Fibroblast of skin of left quadriceps (primary cell): ENCODE measurements around the gene CCT7.
"Not testable (repeated sequence)": the region's sequence is repeated elsewhere in the genome, so short reads cannot be mapped to it uniquely, and the experiment has no call there.

Experiments used
- DNase-seq, 2 experiments: peaks; one replicate each; pipeline ENCODE4 v3.0.0-alpha.2; 2013; ENCODE audit warnings: low read depth in 2 of 2

CCT7 gene

GRCh38 chr2:73254343-73255006, 20.4 kb downstream of the CCT7 start:
- DNase-seq = no peak

GRCh38 chr2:73255007-73255644, 21.0 kb downstream of the CCT7 start:
- DNase-seq = no peak

GRCh38 chr2:73255907-73256617, 22.0 kb downstream of the CCT7 start:
- no peak for DNase-seq

DNA sequence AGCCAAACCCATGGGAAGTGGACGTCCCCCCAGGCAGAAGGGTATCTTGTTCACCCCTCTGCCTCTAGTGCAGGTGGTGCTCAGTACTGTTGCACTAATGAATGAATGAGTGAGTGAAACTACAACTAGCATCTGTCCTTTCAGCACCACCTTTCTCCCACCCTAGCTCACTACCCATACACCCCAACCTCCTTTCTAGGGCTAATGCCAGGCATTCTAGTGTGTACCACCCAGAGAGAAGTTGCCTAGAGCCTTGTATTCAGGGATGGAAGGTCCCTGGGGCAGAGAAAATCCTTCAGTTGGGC, 22.5 kb downstream of the CCT7 start:
- no peak for DNase-seq

GRCh38 chr2:73257021-73257420, 22.9 kb downstream of the CCT7 start:
- no peak for DNase-seq

- no peak for DNase-seq
Observed at GRCh38 chr2:73257425-73258125, 23.5 kb downstream of the CCT7 start.

- DNase-seq = no peak
Observed at GRCh38 chr2:73258186-73258912, 24.2 kb downstream of the CCT7 start.

GRCh38 chr2:73258913-73259215, 24.8 kb downstream of the CCT7 start:
- DNase-seq = no peak

DNA sequence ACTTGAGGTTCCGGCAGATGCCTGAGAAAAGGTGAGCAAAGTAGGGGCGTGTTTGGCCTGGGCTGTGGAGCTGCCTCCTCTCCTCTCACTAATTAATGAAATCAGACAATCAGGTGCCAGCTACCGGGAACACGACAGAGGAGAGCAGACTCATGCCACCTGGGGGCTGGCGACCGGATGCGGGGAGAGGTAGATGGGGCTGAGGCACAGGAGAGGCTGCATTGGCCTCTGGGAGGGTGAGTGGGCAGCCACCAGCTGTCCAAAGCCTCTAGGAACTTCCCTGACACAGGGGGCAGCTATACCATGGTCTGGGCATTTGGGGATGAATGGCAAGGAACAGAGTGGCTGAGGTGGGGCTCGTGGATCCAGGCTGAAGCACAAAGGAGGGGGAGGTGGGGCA, 25.2 kb downstream of the CCT7 start:
- no peak for DNase-seq

DNA sequence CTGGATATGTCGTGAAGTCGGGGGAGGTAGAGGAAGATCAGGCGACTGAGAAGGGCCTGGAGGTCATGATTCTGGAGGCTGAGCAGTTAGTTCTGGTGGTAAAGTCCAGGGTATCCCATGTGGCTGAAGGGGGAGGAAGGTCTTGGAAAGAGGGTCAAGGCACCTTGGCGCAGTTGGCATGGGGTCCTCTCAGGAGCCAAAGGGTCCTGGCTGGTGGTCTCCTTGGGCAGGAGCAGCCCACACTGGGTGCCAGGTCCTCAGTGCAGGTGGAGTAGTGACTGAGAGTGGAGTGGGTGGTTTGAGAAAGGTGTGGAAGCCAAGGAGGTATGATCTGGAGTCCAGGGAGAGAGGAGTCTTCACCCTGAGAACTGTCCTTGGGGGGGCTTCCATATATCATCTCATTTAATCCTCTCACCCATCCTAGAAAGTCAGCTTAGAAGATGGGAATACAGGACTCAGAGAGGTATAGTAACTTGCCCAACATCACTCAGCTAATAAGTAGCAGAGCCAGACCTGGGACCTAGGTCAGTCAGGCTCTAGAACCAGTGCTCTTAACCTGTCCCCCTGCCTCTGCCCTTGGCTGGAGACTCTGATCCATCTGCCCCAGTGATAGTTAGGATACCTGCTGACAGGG, 25.7 kb downstream of the CCT7 start:
- no peak for DNase-seq

DNA sequence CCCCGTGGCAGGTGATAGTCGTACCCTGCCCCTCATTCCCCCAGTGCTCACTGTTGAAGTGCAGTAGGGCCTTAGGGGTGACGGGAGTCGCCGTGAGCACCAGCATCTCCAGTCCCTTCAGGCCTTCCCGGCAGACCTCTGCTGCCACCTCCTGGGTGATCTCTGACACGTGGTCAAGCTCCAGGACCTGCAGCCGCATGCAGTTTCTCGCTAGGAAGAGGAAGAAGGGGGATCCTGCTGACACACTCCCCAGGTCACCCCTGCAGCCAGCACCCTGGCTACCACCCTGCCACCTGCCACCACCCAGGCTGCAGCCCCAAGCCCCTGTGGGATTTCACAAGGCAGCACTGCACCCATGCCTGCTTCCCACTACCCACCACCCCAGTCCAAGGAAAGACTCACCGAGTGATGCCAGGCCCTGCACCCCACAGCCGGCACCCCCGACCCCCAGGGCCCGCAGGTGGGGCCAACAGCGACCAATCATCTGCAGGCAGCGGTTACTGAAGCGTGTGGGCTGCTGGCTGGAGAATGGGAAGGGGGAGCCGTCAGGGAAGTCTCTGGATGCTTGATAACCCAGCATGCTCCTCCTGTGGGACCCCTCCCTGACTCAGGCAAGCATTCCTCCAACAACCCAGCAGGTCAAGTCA, 26.4 kb downstream of the CCT7 start:
- no peak for DNase-seq

- DNase-seq = no peak
Observed at GRCh38 chr2:73262108-73262651, 28.1 kb downstream of the CCT7 start.

DNA sequence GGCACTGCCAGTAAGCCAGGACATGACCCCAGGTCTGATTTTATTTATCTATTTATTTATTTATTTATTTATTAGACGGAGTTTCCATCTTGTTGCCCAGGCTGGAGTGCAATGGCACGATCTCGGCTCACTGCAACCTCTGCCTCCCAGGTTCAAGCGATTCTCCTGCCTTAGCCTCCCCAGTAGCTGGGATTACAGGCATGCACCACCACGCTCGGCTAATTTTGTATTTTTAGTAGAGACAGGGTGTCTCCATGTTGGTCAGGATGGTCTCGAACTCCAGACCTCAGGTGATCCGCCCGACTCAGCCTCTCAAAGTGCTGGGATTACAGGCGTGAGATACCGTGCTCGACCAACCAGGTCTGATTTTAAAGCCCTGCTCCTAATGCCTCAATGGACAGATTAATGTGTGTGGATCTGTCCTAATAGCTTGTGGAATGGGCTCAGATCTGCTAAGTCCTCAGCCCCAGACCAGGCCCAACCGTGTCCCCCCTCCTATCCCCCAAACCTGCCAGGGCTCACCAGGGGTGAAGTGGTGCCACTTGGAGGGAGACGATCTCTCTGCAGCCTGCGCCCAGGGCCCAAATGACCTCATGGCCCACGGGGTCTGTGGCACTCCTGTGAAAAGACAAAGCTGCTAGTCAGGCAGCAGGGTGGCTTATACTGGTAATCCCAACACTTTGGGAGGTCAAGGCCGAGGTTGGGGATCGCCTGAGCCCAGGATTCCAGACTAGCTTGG, 28.8 kb downstream of the CCT7 start:
- not testable (repeated sequence) for DNase-seq

GRCh38 chr2:73263540-73264331, 29.6 kb downstream of the CCT7 start:
- no peak for DNase-seq

DNA sequence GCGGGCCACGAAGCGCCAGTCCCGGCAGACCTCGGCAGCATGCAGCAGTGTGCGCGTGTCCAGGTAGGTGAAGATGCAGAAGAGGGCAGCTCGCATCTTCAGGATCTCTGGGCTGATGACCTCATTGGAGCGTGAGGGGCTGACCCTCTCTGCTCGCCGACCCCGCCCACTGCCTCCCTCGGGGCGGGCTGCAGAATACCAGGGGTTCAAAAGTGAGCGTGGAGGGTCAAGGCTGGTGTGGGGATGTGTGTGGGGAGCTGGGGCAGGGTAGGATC, 30.2 kb downstream of the CCT7 start:
- DNase-seq = no peak

- DNase-seq = no peak
Observed at GRCh38 chr2:73264783-73265182, 30.7 kb downstream of the CCT7 start.

DNA sequence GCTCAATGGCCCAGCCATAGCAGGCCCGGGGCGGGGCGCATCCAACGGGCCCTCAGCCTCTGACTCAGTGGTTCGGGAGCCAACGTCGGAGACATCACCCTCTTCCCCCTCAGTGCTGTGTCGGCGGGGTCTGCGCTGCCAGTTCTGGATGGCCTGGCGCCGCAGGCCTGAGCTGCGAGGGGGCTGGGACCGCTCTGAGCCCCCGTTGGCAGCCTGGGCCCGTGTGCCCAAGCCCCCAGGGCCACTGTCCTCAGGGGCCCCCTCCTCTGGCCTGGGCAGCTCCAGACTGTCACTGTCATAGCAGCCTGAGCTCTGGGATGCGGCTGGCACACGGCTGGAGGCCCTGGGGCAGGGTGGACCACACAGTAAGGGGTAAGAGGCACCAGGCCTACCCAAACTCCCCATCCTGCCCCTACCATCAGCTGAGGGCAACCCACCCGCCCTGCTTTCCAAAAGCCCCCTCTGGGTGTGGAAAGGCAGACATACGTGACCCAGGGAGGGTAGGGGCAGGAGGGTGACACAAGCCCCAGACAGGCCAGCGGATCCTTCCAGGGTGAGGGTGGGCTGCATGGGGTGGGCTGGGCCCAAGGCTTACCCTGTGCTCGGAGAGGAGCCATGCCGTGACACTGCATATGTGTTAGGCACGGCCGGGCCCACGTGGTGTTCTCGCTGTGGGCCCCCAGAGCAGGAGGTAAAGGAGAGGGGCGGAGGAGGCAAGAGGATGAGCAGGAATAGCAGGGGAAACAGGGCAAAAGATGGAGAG, 31.4 kb downstream of the CCT7 start:
- DNase-seq = no peak

GRCh38 chr2:73266061-73266901, 32.2 kb downstream of the CCT7 start:
- DNase-seq = no peak
